ENCODE results near the gene RELB. TPM values are rescaled to one million over a fixed set of nuclear protein-coding genes. Genes with fewer than 3 reads are reported as not detected.
A peak's percentile ranks its signal among the peaks of the same experiment; 100 is the strongest.

RELB gene
- total and polyA plus RNA-seq, 2 of the 4 experiments (the other 2 are of a cell fraction), result 5.0 to 17.2 TPM

DNA sequence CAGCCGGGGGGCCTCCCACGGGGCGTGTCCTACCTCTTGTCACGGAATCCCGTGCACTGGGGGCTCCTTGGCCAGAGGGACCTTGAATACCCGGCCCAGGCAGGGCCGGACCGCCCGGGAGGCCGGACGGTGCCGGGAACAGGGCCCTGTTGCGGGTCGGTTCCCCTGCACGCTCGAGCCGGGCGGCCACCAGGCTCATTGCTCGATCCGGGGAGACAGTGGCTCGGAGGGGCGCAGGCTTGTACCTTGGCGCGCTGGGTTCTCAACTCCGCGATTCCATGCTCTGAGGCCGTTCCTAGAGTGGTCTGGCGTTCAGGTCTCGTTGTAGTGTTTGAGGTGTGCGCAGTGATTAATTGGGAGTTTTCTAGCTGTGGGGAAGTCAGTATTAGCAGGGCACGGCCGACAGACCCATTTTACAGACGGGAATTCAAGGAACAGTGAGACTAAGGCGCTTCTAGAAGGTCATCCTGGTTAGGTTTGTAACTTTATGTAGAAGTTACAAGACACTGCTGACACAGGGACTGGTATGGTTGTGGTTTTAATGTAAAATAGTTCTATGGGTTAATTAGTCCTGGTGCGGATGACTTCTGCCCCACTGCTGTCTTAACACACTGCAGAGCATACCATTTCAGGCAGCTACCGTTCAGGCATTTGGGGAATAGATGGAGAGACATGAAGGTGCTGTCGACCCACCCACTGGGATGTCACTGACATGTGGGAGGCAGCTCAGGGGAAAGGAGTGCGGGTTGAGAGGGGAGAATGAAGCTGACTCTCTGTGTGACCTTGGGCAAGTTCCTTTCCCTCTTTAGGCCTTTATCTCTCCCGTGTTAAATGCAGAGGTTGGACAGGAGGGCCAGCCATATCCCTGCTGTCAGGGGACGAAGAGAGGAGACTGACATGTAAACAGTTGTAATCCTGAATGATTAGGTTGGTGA is 45.5 kb upstream of the RELB start:
- Histone ChIP-seq H3K14ac (replicated peaks; ENCODE audit: low read depth, low read length) (peak overlapping the region; percentile 69), H3K9me1 (ENCODE audit: insufficient read depth, low read length) (peaks cover 11% of the 10 kb centered on the region; the same call in 1 of the 2 replicates), H4K5ac (ENCODE audit: low read depth, low read length) (no peak overlapping the region), H2BK120ac (ENCODE audit: low read depth, low read length) (no peak overlapping the region), H3K9me3 (ENCODE audit: control insufficient read depth, insufficient read depth, low read length) (no peaks in the 10 kb centered on the region), H3K4me1 (ENCODE audit: control insufficient read depth, insufficient read depth, low read length) (peaks cover 7% of the 10 kb centered on the region), H3K9ac (ENCODE audit: low read depth, low read length) (peak overlapping the region; percentile 95), H2AK5ac (ENCODE audit: low read depth, low read length) (peak overlapping the region; percentile 87), H3K56ac (ENCODE audit: extremely low read depth, insufficient read depth, low read length) (peak overlapping the region; percentile 35), H3K23ac (ENCODE audit: low read depth, low read length) (peak overlapping the region; percentile 87), H3K4me2 (ENCODE audit: low read depth, low read length) (peak overlapping the region; percentile 96), H3K4me3 (ENCODE audit: insufficient read depth, low read depth, low read length) (peak overlapping the region; percentile 84), H2BK5ac (ENCODE audit: low read depth, low read length, poor library complexity, severe bottlenecking) (peak overlapping the region; percentile 40), H2AK9ac (replicated peaks; ENCODE audit: low read depth, low read length, poor library complexity) (peak overlapping the region; percentile 93), H3K18ac (ENCODE audit: low read depth, low read length) (no peak overlapping the region), H3K79me1 (ENCODE audit: low read depth in 1 of 2, low read length in 2 of 2) (peaks cover 2 to 67% of the 10 kb centered on the region in 2 experiments; a peak in 3 of 4 replicates), H2BK20ac (ENCODE audit: low read depth, low read length) (no peak overlapping the region), H2AFZ (replicated peaks; ENCODE audit: low read length, poor library complexity) (peak overlapping the region; percentile 92), H4K20me1 (ENCODE audit: insufficient read depth, low read length) (peaks cover 52% of the 10 kb centered on the region), H3K27me3 (ENCODE audit: control insufficient read depth, insufficient read depth, low read length) (no peaks in the 10 kb centered on the region), H2BK15ac (ENCODE audit: low read depth, low read length) (no peak overlapping the region), H3K27ac (ENCODE audit: insufficient read depth, low read length) (peak overlapping the region; percentile 55), H3K4ac (ENCODE audit: low read depth, low read length) (peak overlapping the region; percentile 74), H3K36me3 (ENCODE audit: control insufficient read depth, insufficient read depth, low read length) (peaks cover 7% of the 10 kb centered on the region), H4K8ac (ENCODE audit: low read depth in 2 of 2, low read length in 2 of 2) (peak overlapping the region in 1 of 2 experiments; percentile 53; a peak in 2 of 4 replicates), H4K91ac (ENCODE audit: insufficient read depth, low read depth, low read length) (no peak overlapping the region)
- 3% methylated on average over 19 of the region's 40 CpGs; no CpG with 5 or more reads in 1 of the 2 experiments for WGBS, 2 experiments (ENCODE audit: extremely low coverage in 2 of 2, insufficient read length in 1 of 2)
- POLR2A ChIA-PET (ENCODE audit: unreplicated experiment), result no interaction called here
- in situ Hi-C loops (cut with MboI; ENCODE audit: low sequenced_read_pairs), result loop anchor here (10.0 kb wide), 1 partner anchor 271 kb away; no protein-coding TSS in a partner anchor
- DNase-seq (no peak), ATAC-seq (ENCODE audit: low read depth) (peak; percentile 24)
- CTCF ChIA-PET, result interaction anchor here (0.5 kb wide), 1 partner anchor 18 kb away, joined by 8 read pairs; no protein-coding TSS in a partner anchor
- dilution Hi-C loops (cut with HindIII; ENCODE audit: low sequenced_read_pairs, unreplicated experiment), result no loop called here
- intact Hi-C loops (cut with micrococcal nuclease), result loop anchor here (10.0 kb wide), 1 partner anchor 381 kb away; no protein-coding TSS in a partner anchor
- TF ChIP-seq MAZ (IDR thresholded peaks at IDR 0.05; ENCODE audit: borderline replicate concordance, low read depth, low read length) (no peak), RCOR1 (IDR thresholded peaks at IDR 0.05; ENCODE audit: insufficient replicate concordance, low read length) (no peak), POLR2A (IDR thresholded peaks at IDR 0.05; ENCODE audit: low read depth, low read length) (no peak), CHD1 (IDR thresholded peaks at IDR 0.05; ENCODE audit: low read depth, low read length) (no peak), MXI1 (IDR thresholded peaks at IDR 0.05; ENCODE audit: borderline replicate concordance, low read depth, low read length) (no peak; the same call in 1 of the 2 replicates), MAFK (IDR thresholded peaks at IDR 0.05; ENCODE audit: low read depth, low read length) (no peak), RAD21 (IDR thresholded peaks at IDR 0.05; ENCODE audit: low read length) (no peak), CEBPB (IDR thresholded peaks at IDR 0.05; ENCODE audit: low read depth, low read length) (no peak)
- TF ChIP-seq, protein P1, sequence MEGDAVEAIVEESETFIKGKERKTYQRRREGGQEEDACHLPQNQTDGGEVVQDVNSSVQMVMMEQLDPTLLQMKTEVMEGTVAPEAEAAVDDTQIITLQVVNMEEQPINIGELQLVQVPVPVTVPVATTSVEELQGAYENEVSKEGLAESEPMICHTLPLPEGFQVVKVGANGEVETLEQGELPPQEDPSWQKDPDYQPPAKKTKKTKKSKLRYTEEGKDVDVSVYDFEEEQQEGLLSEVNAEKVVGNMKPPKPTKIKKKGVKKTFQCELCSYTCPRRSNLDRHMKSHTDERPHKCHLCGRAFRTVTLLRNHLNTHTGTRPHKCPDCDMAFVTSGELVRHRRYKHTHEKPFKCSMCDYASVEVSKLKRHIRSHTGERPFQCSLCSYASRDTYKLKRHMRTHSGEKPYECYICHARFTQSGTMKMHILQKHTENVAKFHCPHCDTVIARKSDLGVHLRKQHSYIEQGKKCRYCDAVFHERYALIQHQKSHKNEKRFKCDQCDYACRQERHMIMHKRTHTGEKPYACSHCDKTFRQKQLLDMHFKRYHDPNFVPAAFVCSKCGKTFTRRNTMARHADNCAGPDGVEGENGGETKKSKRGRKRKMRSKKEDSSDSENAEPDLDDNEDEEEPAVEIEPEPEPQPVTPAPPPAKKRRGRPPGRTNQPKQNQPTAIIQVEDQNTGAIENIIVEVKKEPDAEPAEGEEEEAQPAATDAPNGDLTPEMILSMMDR (conservative IDR thresholded peaks at IDR 0.05; ENCODE audit: low read depth, low read length), result no peak
- TF ChIP-seq, protein P2, sequence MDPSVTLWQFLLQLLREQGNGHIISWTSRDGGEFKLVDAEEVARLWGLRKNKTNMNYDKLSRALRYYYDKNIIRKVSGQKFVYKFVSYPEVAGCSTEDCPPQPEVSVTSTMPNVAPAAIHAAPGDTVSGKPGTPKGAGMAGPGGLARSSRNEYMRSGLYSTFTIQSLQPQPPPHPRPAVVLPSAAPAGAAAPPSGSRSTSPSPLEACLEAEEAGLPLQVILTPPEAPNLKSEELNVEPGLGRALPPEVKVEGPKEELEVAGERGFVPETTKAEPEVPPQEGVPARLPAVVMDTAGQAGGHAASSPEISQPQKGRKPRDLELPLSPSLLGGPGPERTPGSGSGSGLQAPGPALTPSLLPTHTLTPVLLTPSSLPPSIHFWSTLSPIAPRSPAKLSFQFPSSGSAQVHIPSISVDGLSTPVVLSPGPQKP (IDR thresholded peaks at IDR 0.05; ENCODE audit: borderline replicate concordance, low read depth, low read length), result no peak
- BruUV-seq (replicated peaks), result no TSS peak

All from IMR-90 (cell line).